Stimulated activated CD4-positive, alpha-beta T cell treated with anti-CD3 and anti-CD28 coated beads, Interleukin-12 subunit alpha, Interleukin-12 subunit beta, amount 100 ng/mL, for 4 hours (primary cell): ENCODE results near the gene SPIC.

ENCODE experiments used
- DNase-seq: peaks from one replicate; pipeline ENCODE4 v3.0.0-alpha.2; 2020

The SPIC gene

GRCh38 chr12:101536069-101536674 is 61.0 kb downstream of the SPIC start:
- DNase-seq: no peak
